Neural cell (in vitro differentiated cells): ENCODE measurements around the gene AFG1L. TPM values are rescaled to one million over a fixed set of nuclear protein-coding genes. Genes with fewer than 3 reads are reported as not detected.

Experiments used
- H2AFZ ChIP-seq: fragments of 200-600, 300-800 bp; sonication (generic), shearing (Covaris generic); 2 replicates; pipeline ENCODE4 v1.6.0; 2014; ENCODE audit warnings: low read depth, mild to moderate bottlenecking, antibody characterized with exemption, low read length, moderate library complexity
- H3F3A ChIP-seq: fragments of 200-600 bp; shearing (Covaris generic); 2 replicates; pipeline ENCODE4 v1.6.1; 2016; ENCODE audit warnings: mild to moderate bottlenecking, moderate library complexity, mixed read lengths, antibody characterized with exemption, low read length; ENCODE audit not compliant: insufficient read depth, poor library complexity, severe bottlenecking
- H3K27ac ChIP-seq: fragments of 200-600, 300-800 bp; sonication (generic), shearing (Covaris generic); 2 replicates; pipeline ENCODE4 v1.5.1; 2014; ENCODE audit warnings: mild to moderate bottlenecking, low read length, moderate library complexity
- H3K27me3 ChIP-seq: fragments of 300-800, 200-600 bp; sonication (generic), shearing (Covaris generic); 2 replicates; pipeline ENCODE4 v1.6.0; 2014; ENCODE audit warnings: mild to moderate bottlenecking, low read depth, low read length, moderate library complexity; ENCODE audit not compliant: insufficient read depth
- H3K36me3 ChIP-seq: fragments of 300-800, 200-600 bp; sonication (generic), shearing (Covaris generic); 2 replicates; pipeline ENCODE4 v1.5.1; 2014; ENCODE audit warnings: mild to moderate bottlenecking, antibody characterized with exemption, low read length, moderate library complexity; ENCODE audit not compliant: insufficient read depth
- H3K4me2 ChIP-seq: fragments of 300-800, 200-600 bp; sonication (generic), shearing (Covaris generic); 2 replicates; pipeline ENCODE4 v1.6.0; 2014; ENCODE audit warnings: mild to moderate bottlenecking, low read length
- H3K4me3 ChIP-seq: fragments of 300-800, 200-600 bp; sonication (generic), shearing (Covaris generic); 2 replicates; pipeline ENCODE4 v1.5.1; 2014; ENCODE audit warnings: mild to moderate bottlenecking, low read length, moderate library complexity
- H3K79me2 ChIP-seq: fragments of 200-600 bp; shearing (Covaris generic); replicated peaks from 2 replicates; pipeline ENCODE4 v1.6.0; 2014; ENCODE audit warnings: mild to moderate bottlenecking, low read length, moderate library complexity; ENCODE audit not compliant: insufficient read depth
- H3K9ac ChIP-seq: fragments of 300-800, 200-600 bp; sonication (generic), shearing (Covaris generic); 2 replicates; pipeline ENCODE4 v1.6.1; 2016; ENCODE audit warnings: mild to moderate bottlenecking, low read length, mixed read lengths
- H3K9me2 ChIP-seq: fragments of 200-600 bp; shearing (Covaris generic); 2 replicates; pipeline ENCODE4 v1.6.1; 2016; ENCODE audit warnings: mild to moderate bottlenecking, low read length, mixed read lengths; ENCODE audit not compliant: insufficient read depth
- H3K9me3 ChIP-seq: fragments of 200-600, 300-800 bp; sonication (generic), shearing (Covaris generic); 2 replicates; pipeline ENCODE4 v1.6.1; 2016; ENCODE audit warnings: mild to moderate bottlenecking, mixed run types, low read length, moderate library complexity, mixed read lengths
- H4K20me1 ChIP-seq: fragments of 200-600 bp; shearing (Covaris generic); 2 replicates; pipeline ENCODE4 v1.6.1; 2016; ENCODE audit warnings: mild to moderate bottlenecking, mixed run types; ENCODE audit not compliant: insufficient read depth
- EP300 ChIP-seq: fragments of 450-650 bp; conservative IDR thresholded peaks from 2 replicates; pipeline ENCODE4 v1.6.1; 2014; ENCODE audit warnings: antibody characterized with exemption, mild to moderate bottlenecking, moderate library complexity; ENCODE audit not compliant: poor library complexity, severe bottlenecking
- EZH2 ChIP-seq: fragments of 200-600, 300-800 bp; shearing (Covaris generic), sonication (generic); IDR thresholded peaks from 2 replicates; pipeline ENCODE4 v1.6.1; 2014; ENCODE audit warnings: antibody characterized with exemption, low read length, borderline replicate concordance, mild to moderate bottlenecking; ENCODE audit not compliant: insufficient read depth, poor library complexity, severe bottlenecking
- MXI1 ChIP-seq: fragments of 450-650 bp; conservative IDR thresholded peaks from 2 replicates; pipeline ENCODE4 v1.6.1; 2014; ENCODE audit warnings: antibody characterized with exemption, mild to moderate bottlenecking; ENCODE audit not compliant: poor library complexity, severe bottlenecking
- POLR2AphosphoS5 ChIP-seq: IDR thresholded peaks from 2 replicates; pipeline ENCODE4 v1.6.1; 2012
- RAD21 ChIP-seq: fragments of 450-650 bp; conservative IDR thresholded peaks from 2 replicates; pipeline ENCODE4 v1.6.1; 2014; ENCODE audit warnings: antibody characterized with exemption, mild to moderate bottlenecking, moderate library complexity
- SMC3 ChIP-seq: fragments of 450-650 bp; conservative IDR thresholded peaks from 2 replicates; pipeline ENCODE4 v1.6.1; 2014; ENCODE audit warnings: antibody characterized with exemption, mild to moderate bottlenecking, moderate library complexity; ENCODE audit not compliant: poor library complexity
- TAF1 ChIP-seq: IDR thresholded peaks from 2 replicates; pipeline ENCODE4 v1.6.1; 2012; ENCODE audit warnings: low read depth
- polyA plus RNA-seq: library from polyadenylated mRNA; depleted of rRNA; stranded (reverse); fragments of >200 nt; gene quantifications from 2 replicates; pipeline ENCODE4 v1.2.3, GENCODE V29; 2014
- TF ChIP-seq, protein P1 (sequence below): fragments of 450-650 bp; IDR thresholded peaks from 2 replicates; pipeline ENCODE4 v1.5.1; 2014; ENCODE audit warnings: antibody characterized with exemption, mild to moderate bottlenecking, moderate library complexity; ENCODE audit not compliant: poor library complexity, severe bottlenecking
- TF ChIP-seq, protein P2 (sequence below): IDR thresholded peaks from 2 replicates; pipeline ENCODE4 v1.6.1; 2012; ENCODE audit warnings: borderline replicate concordance

AFG1L gene
- polyA plus RNA-seq, 1 donor from 2014 or later, result 3.3 TPM

DNA sequence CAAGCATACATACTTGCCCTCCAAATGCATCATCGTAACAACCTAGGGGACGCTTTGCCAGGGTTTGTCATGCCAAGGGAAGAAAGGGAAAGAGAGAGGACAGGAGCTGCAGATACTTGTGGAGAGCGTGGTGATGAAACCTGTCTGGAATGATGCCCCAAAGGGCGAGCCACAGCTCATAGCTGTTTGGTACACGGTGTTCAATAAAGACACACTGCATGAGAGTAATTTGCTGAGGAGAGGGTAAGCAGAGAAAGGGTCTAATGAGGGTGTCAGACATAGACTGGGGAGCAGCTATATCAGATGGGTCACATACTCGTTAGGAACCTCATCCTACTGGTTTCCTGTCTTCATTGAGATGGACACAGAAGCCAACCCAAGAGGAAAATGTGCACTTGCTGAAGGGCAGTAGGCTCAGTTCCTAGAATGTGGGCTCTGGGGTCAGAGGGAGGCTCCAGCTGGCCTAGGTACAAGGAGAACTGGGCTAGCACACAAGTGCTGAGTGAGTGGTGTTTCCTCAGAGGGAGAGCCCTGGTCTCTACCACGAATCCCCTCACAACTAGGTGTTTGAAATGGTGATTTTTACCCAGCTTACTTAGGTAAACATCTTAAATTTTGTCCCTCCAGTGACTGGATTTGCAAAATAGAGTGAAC lies 260.7 kb downstream of the AFG1L start:
- Histone ChIP-seq H3K4me3 (no peak overlapping the region), H3K27me3 (no peaks in the 10 kb centered on the region), H3K9me3 (no peaks in the 10 kb centered on the region), H3F3A (no peaks in the 10 kb centered on the region), H4K20me1 (no peaks in the 10 kb centered on the region), H3K4me2 (no peak overlapping the region), H3K9ac (no peak overlapping the region), H3K9me2 (no peaks in the 10 kb centered on the region), H2AFZ (no peak overlapping the region), H3K27ac (no peak overlapping the region), H3K79me2 (no peaks in the 10 kb centered on the region), H3K36me3 (no peaks in the 10 kb centered on the region)
- TF ChIP-seq TAF1 (no peak), MXI1 (no peak), EP300 (no peak), SMC3 (no peak), EZH2 (no peak), RAD21 (no peak), POLR2AphosphoS5 (no peak)
- TF ChIP-seq, protein P1, sequence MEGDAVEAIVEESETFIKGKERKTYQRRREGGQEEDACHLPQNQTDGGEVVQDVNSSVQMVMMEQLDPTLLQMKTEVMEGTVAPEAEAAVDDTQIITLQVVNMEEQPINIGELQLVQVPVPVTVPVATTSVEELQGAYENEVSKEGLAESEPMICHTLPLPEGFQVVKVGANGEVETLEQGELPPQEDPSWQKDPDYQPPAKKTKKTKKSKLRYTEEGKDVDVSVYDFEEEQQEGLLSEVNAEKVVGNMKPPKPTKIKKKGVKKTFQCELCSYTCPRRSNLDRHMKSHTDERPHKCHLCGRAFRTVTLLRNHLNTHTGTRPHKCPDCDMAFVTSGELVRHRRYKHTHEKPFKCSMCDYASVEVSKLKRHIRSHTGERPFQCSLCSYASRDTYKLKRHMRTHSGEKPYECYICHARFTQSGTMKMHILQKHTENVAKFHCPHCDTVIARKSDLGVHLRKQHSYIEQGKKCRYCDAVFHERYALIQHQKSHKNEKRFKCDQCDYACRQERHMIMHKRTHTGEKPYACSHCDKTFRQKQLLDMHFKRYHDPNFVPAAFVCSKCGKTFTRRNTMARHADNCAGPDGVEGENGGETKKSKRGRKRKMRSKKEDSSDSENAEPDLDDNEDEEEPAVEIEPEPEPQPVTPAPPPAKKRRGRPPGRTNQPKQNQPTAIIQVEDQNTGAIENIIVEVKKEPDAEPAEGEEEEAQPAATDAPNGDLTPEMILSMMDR, result no peak
- TF ChIP-seq, protein P2, sequence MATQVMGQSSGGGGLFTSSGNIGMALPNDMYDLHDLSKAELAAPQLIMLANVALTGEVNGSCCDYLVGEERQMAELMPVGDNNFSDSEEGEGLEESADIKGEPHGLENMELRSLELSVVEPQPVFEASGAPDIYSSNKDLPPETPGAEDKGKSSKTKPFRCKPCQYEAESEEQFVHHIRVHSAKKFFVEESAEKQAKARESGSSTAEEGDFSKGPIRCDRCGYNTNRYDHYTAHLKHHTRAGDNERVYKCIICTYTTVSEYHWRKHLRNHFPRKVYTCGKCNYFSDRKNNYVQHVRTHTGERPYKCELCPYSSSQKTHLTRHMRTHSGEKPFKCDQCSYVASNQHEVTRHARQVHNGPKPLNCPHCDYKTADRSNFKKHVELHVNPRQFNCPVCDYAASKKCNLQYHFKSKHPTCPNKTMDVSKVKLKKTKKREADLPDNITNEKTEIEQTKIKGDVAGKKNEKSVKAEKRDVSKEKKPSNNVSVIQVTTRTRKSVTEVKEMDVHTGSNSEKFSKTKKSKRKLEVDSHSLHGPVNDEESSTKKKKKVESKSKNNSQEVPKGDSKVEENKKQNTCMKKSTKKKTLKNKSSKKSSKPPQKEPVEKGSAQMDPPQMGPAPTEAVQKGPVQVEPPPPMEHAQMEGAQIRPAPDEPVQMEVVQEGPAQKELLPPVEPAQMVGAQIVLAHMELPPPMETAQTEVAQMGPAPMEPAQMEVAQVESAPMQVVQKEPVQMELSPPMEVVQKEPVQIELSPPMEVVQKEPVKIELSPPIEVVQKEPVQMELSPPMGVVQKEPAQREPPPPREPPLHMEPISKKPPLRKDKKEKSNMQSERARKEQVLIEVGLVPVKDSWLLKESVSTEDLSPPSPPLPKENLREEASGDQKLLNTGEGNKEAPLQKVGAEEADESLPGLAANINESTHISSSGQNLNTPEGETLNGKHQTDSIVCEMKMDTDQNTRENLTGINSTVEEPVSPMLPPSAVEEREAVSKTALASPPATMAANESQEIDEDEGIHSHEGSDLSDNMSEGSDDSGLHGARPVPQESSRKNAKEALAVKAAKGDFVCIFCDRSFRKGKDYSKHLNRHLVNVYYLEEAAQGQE, result no peak

DNA sequence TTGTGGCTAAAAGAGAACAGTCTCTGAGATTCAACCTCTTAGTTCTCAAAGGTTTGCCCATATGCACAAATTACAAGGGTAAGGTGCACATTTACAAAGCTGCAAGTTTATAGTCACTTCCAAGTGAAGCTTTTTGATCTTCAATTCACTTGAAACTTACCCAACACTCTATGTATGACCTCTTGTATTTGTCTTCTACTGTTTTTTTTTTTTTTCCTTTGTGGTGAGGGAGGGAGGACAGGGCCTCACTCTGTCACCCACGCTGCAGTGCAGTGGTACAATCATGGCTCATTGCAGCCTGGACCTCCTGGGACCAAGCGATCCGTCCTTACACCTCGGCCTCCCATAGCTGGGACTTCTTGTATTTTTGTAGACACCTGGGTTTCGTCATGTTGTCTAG lies 261.4 kb downstream of the AFG1L start:
- Histone ChIP-seq H3K4me2 (no peak overlapping the region), H3K27ac (no peak overlapping the region), H3K4me3 (no peak overlapping the region), H3K79me2 (no peaks in the 10 kb centered on the region), H3K9ac (no peak overlapping the region), H2AFZ (no peak overlapping the region), H4K20me1 (no peaks in the 10 kb centered on the region), H3K36me3 (no peaks in the 10 kb centered on the region), H3K9me3 (no peaks in the 10 kb centered on the region), H3K27me3 (no peaks in the 10 kb centered on the region), H3K9me2 (no peaks in the 10 kb centered on the region), H3F3A (no peaks in the 10 kb centered on the region)
- TF ChIP-seq POLR2AphosphoS5 (no peak), EZH2 (no peak), RAD21 (no peak), MXI1 (no peak), EP300 (no peak), TAF1 (no peak), SMC3 (no peak)
- TF ChIP-seq, protein P2, result no peak
- TF ChIP-seq, protein P1, result no peak
